Measurements from ENCODE around the gene IGSF10.

Gene IGSF10

GRCh38 chr3:151440940-151441339 lies 19.9 kb downstream of the IGSF10 start:
- no peak for TF ChIP-seq GATA2 (IDR thresholded peaks at IDR 0.05; ENCODE audit: low read depth, low read length)
- no peak for TF ChIP-seq GATA3 (IDR thresholded peaks at IDR 0.05; ENCODE audit: low read depth, low read length)

GRCh38 chr3:151439652-151440125 lies 21.2 kb downstream of the IGSF10 start:
- TF ChIP-seq GATA3 (IDR thresholded peaks at IDR 0.05; ENCODE audit: low read depth, low read length) (no peak), GATA2 (IDR thresholded peaks at IDR 0.05; ENCODE audit: low read depth, low read length) (no peak)

GRCh38 chr3:151437906-151438305 lies 23.0 kb downstream of the IGSF10 start:
- TF ChIP-seq GATA2 (IDR thresholded peaks at IDR 0.05; ENCODE audit: low read depth, low read length) (no peak), GATA3 (IDR thresholded peaks at IDR 0.05; ENCODE audit: low read depth, low read length) (no peak)

- TF ChIP-seq GATA2 (IDR thresholded peaks at IDR 0.05; ENCODE audit: low read depth, low read length) (no peak), GATA3 (IDR thresholded peaks at IDR 0.05; ENCODE audit: low read depth, low read length) (no peak)
Observed at GRCh38 chr3:151436675-151437446, 24.0 kb downstream of the IGSF10 start.

- TF ChIP-seq GATA2 (IDR thresholded peaks at IDR 0.05; ENCODE audit: low read depth, low read length) (no peak), GATA3 (IDR thresholded peaks at IDR 0.05; ENCODE audit: low read depth, low read length) (no peak)
Observed at GRCh38 chr3:151434151-151434890, 26.5 kb downstream of the IGSF10 start.

GRCh38 chr3:151432616-151433372 lies 28.1 kb downstream of the IGSF10 start:
- TF ChIP-seq GATA3 (IDR thresholded peaks at IDR 0.05; ENCODE audit: low read depth, low read length) (no peak), GATA2 (IDR thresholded peaks at IDR 0.05; ENCODE audit: low read depth, low read length) (no peak)

- TF ChIP-seq GATA3 (IDR thresholded peaks at IDR 0.05; ENCODE audit: low read depth, low read length) (no peak), GATA2 (IDR thresholded peaks at IDR 0.05; ENCODE audit: low read depth, low read length) (no peak)
Observed at GRCh38 chr3:151431940-151432339, 28.9 kb downstream of the IGSF10 start.

GRCh38 chr3:151430821-151431484 lies 29.9 kb downstream of the IGSF10 start:
- TF ChIP-seq GATA3 (IDR thresholded peaks at IDR 0.05; ENCODE audit: low read depth, low read length), result no peak
- no peak for TF ChIP-seq GATA2 (IDR thresholded peaks at IDR 0.05; ENCODE audit: low read depth, low read length)

GRCh38 chr3:151428386-151428785 lies 32.5 kb downstream of the IGSF10 start:
- TF ChIP-seq GATA2 (IDR thresholded peaks at IDR 0.05; ENCODE audit: low read depth, low read length) (no peak), GATA3 (IDR thresholded peaks at IDR 0.05; ENCODE audit: low read depth, low read length) (no peak)

- no peak for TF ChIP-seq GATA3 (IDR thresholded peaks at IDR 0.05; ENCODE audit: low read depth, low read length)
- TF ChIP-seq GATA2 (IDR thresholded peaks at IDR 0.05; ENCODE audit: low read depth, low read length), result no peak
Observed at GRCh38 chr3:151426341-151426657, 34.6 kb downstream of the IGSF10 start.

- TF ChIP-seq GATA2 (IDR thresholded peaks at IDR 0.05; ENCODE audit: low read depth, low read length), result no peak
Observed at GRCh38 chr3:151425627-151426340, 35.1 kb downstream of the IGSF10 start.

- no peak for TF ChIP-seq GATA3 (IDR thresholded peaks at IDR 0.05; ENCODE audit: low read depth, low read length)
- TF ChIP-seq GATA2 (IDR thresholded peaks at IDR 0.05; ENCODE audit: low read depth, low read length), result no peak
Observed at GRCh38 chr3:151423091-151423490, 37.8 kb downstream of the IGSF10 start.

GRCh38 chr3:151421938-151422337 lies 38.9 kb downstream of the IGSF10 start:
- no peak for TF ChIP-seq GATA2 (IDR thresholded peaks at IDR 0.05; ENCODE audit: low read depth, low read length)
- no peak for TF ChIP-seq GATA3 (IDR thresholded peaks at IDR 0.05; ENCODE audit: low read depth, low read length)
